Heart left ventricle (tissue), 13 donors: ENCODE data around the gene C1orf74.

ENCODE experiments used
- CTCF ChIP-seq, 12 donors: fragments of 200-600 bp; sonication (generic) in 4 of 12; IDR thresholded peaks; one replicate each; pipeline versions ENCODE4 v1.5.0 to v1.8.0; 2018 to 2022; ENCODE audit warnings: antibody characterized with exemption in 12 of 12, mild to moderate bottlenecking in 5 of 12
- POLR2A ChIP-seq, 2 donors: fragments of 450-650 bp; IDR thresholded peaks; one replicate each; pipeline ENCODE4 v1.6.1; 2017; ENCODE audit warnings: antibody characterized with exemption in 2 of 2, mild to moderate bottlenecking in 2 of 2, moderate library complexity in 2 of 2
- donor health status: ischemic (EF 13 %, LVEDD 7.1; RV severe dilation, severe dysfunction).
- donor health status: DM: no; HTN: yes; CAD: no.
- donor health status: DM: no; HTN: no; CAD: no.
- donor health status: ischemic (EF 25% LVEDD 6.9; RV normal size, moderate dysfunction).
- donor health status: ischemic (EF 25% LVEDD 5.7; RV mildly dilated, moderate dysfunction).
- donor health status: ischemic (EF 35%, LVEDD 5.7; RV mildly dilated, moderate dysfunction).
- donor health status: nonischemic (EF 11% LVEDD 7.7; RV severe dilation, severe dysfunction).
- donor health status: DM: yes; HTN: yes; CAD: no.
- donor health status: PGD.
- donor health status: ischemic (EF 29% LVEDD 5.4; RV normal size, mild dysfunction).
- donor health status: nonischemic (EF 23%, LVEDD 6.1; RV moderate dilation, normal function).

DNA sequence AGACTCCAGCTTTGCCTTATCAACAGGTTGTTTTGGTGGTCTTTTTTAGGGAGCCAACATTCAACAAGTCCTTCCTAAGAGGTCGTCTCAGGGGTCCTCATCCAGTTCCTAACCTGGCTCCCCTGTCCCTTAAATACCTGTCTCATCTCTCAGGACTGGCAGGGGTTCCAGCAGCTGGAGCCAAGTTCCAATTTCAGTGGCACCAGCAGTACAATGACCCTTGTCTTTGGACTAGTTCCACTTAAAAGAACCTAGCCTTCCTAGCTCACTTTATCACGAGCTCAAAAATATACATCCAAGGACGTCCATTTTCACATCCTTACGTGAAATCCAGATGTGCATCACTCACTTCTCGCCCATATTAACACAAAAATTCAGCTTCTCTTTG is 47.2 kb downstream of the C1orf74 start:
- no peak for TF ChIP-seq CTCF (IDR thresholded peaks at IDR 0.05)
- TF ChIP-seq POLR2A (IDR thresholded peaks at IDR 0.05): no peak
